ENCODE data around the gene KRT71. TPM values are rescaled to one million over a fixed set of nuclear protein-coding genes. Genes with fewer than 3 reads are reported as not detected.

Gene KRT71
- total RNA-seq, 4 donors from 2014 or later, result not detected

GRCh38 chr12:52551216-52551865 is 1.6 kb downstream of the KRT71 start:
- Histone ChIP-seq H3K4me3 (no peak overlapping the region), H3K4me1 (no peaks in the 10 kb centered on the region), H3K27ac (no peak overlapping the region), H3K27me3 (peaks cover 0 to 14% (median 0%) of the 10 kb centered on the region in 4 donors), H3K36me3 (no peaks in the 10 kb centered on the region), H3K9me3 (no peaks in the 10 kb centered on the region)
- no peak for DNase-seq
- intact Hi-C loops (cut with DNase I), result no loop called here
- 64 to 87% methylated on average over 4 to 5 of the region's 6 CpGs for WGBS, 2 donors
- no peak for TF ChIP-seq CTCF (IDR thresholded peaks at IDR 0.05)

GRCh38 chr12:52546126-52546525 is 6.8 kb downstream of the KRT71 start:
- WGBS, 2 donors, result 89 to 94% methylated on average over 5 to 14 of the region's 15 CpGs
- no peaks in the 10 kb centered on the region for H3K36me3 ChIP-seq

GRCh38 chr12:52543985-52544883 is 8.7 kb downstream of the KRT71 start:
- DNase-seq, result no peak
- Histone ChIP-seq H3K4me3 (no peak overlapping the region), H3K9me3 (no peaks in the 10 kb centered on the region), H3K36me3 (no peaks in the 10 kb centered on the region), H3K27me3 (peaks cover 0 to 6% (median 0%) of the 10 kb centered on the region in 4 donors), H3K4me1 (peaks cover 0 to 51% (median 11%) of the 10 kb centered on the region in 3 donors), H3K27ac (no peak overlapping the region)
- TF ChIP-seq POLR2A (IDR thresholded peaks at IDR 0.05) (no peak), CTCF (IDR thresholded peaks at IDR 0.05) (peak in 1 of 6 experiments; percentile 39)
- intact Hi-C loops (cut with DNase I), result no loop called here
- 33 to 62% methylated on average over 10 to 11 of the region's 17 CpGs for WGBS, 2 donors

More at GRCh38 chr12:52546126-52546525, 6.8 kb downstream of the KRT71 start:
- H3K27ac ChIP-seq, result no peak overlapping the region
- H3K27me3 ChIP-seq, result peaks cover 0 to 14% (median 0%) of the 10 kb centered on the region in 4 donors
- DNase-seq, result no peak
- intact Hi-C loops (cut with DNase I), result no loop called here
- no peak overlapping the region for H3K4me3 ChIP-seq
- TF ChIP-seq CTCF (IDR thresholded peaks at IDR 0.05) (no peak), POLR2A (IDR thresholded peaks at IDR 0.05) (no peak)
- H3K9me3 ChIP-seq, result no peaks in the 10 kb centered on the region
- H3K4me1 ChIP-seq, result peaks cover 0 to 32% (median 4%) of the 10 kb centered on the region in 3 donors

- intact Hi-C loops (cut with DNase I), result no loop called here
- WGBS, 2 donors, result 78 to 81% methylated on average over 7 of the region's 7 CpGs
Measured at GRCh38 chr12:52542785-52543318, 10.1 kb downstream of the KRT71 start.

More at GRCh38 chr12:52542785-52543318, 10.1 kb downstream of the KRT71 start:
- no peaks in the 10 kb centered on the region for H3K27me3 ChIP-seq
- TF ChIP-seq CTCF (IDR thresholded peaks at IDR 0.05), result no peak
- TF ChIP-seq POLR2A (IDR thresholded peaks at IDR 0.05), result no peak
- peaks cover 0 to 57% (median 19%) of the 10 kb centered on the region in 3 donors for H3K4me1 ChIP-seq
- no peaks in the 10 kb centered on the region for H3K36me3 ChIP-seq
- no peaks in the 10 kb centered on the region for H3K9me3 ChIP-seq
- DNase-seq, result no peak
- H3K27ac ChIP-seq, result no peak overlapping the region
- H3K4me3 ChIP-seq, result no peak overlapping the region
